Activated naive CD4-positive, alpha-beta T cell treated with anti-CD3 and anti-CD28 coated beads, Interleukin-2, amount 50 U/mL, for 72 hours (primary cell): ENCODE data around the gene SOX14. TPM values are rescaled to one million over a fixed set of nuclear protein-coding genes. Genes with fewer than 3 reads are reported as not detected.

ENCODE experiments used
- ATAC-seq, 2 donors: fragments of 150-1000 bp; cut with Tn5 transposase; 2 replicates each; pipeline ENCODE4 v1.10.0; 2021; ENCODE audit warnings: mild to moderate bottlenecking in 2 of 2, moderate library complexity in 2 of 2
- DNase-seq, 2 donors: peaks; one replicate each; pipeline ENCODE4 v3.0.0; 2021 to 2022; ENCODE audit warnings: low spot score in 2 of 2
- H3K27ac Mint-ChIP-seq, 2 donors: one replicate each; pipeline ENCODE4 v1.8.0; 2022; ENCODE audit warnings: mild to moderate bottlenecking in 2 of 2, mixed read lengths in 2 of 2
- H3K36me3 Mint-ChIP-seq, 2 donors: one replicate each; pipeline ENCODE4 v1.8.0; 2022; ENCODE audit warnings: mixed read lengths in 2 of 2
- H3K9me3 Mint-ChIP-seq, 2 donors: one replicate each; pipeline ENCODE4 v1.8.0; 2022; ENCODE audit warnings: mixed read lengths in 2 of 2
- total RNA-seq, 2 donors: library from RNA; stranded (reverse); gene quantifications; one replicate each; pipeline ENCODE4 v1.2.3, GENCODE V29; 2022

The SOX14 gene
- total RNA-seq, 2 donors from 2014 or later: not detected

DNA sequence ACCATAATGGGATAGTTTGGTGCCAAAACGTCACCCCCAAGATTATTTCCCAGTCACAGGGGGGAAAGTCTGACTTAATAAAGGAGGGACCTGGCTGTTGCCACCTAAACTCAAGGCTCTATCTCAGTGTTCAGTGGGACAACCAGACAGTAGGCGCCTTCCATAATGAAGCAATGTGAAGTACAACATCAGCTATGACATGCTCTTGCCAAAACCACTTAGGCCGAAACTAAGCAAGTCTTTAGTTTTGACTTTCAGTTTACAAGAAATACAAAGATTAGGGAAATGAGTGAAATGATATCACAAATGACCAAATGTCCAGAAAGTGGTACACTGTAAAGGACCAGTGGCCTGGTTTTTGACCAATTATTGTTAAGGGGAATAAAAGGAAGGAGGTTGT lies 32.9 kb downstream of the SOX14 start:
- ATAC-seq: no peak
- Mint-ChIP-seq H3K36me3 (no peaks in the 10 kb centered on the region), H3K27ac (no peak overlapping the region), H3K9me3 (peaks cover 0 to 11% of the 10 kb centered on the region in 2 donors)
- DNase-seq: no peak

DNA sequence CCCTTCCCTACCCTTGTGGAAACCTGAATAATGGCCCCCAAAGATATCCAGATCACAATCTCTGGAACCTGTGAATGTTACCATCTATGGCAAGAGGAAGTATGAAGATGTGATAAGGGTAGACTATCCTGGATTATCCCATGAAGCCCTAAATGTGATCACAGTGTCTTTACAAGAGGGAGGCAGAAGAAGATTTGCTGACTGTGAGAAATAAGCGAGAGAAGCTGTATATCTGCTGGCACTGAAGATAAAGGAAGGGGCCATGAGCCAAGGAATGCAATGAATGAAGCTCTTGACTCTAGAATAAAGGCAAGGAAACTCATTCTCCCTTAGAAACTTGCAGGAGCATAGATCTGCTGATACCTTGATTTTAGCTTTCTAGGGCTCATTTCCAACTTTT lies 39.1 kb downstream of the SOX14 start:
- no peak for ATAC-seq
- H3K9me3 Mint-ChIP-seq: peaks cover 0 to 16% of the 10 kb centered on the region in 2 donors
- DNase-seq: no peak
- H3K27ac Mint-ChIP-seq: no peak overlapping the region
- H3K36me3 Mint-ChIP-seq: no peaks in the 10 kb centered on the region

DNA sequence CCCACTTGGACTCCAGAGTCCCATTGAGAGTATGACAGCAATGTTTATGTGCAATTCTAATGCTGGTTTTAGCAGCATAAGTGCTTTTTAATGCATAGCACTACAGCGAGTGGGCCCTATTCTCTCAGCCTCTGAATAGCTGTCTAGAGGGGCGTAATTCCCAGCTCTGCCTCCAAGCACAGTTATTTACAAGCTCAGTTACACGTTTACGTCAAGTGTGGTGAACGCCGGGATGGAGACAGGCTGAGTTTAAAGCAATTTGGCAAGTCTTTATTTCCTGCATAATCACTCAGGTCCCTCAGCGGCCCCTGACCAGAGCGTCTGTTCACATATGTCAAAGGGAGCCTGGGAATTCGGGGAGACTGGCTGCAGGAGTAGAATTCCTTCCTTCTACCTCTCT lies 43.9 kb downstream of the SOX14 start:
- Mint-ChIP-seq H3K27ac (no peak overlapping the region), H3K36me3 (no peaks in the 10 kb centered on the region), H3K9me3 (peaks cover 0 to 12% of the 10 kb centered on the region in 2 donors)
- no peak for DNase-seq
- ATAC-seq: no peak

DNA sequence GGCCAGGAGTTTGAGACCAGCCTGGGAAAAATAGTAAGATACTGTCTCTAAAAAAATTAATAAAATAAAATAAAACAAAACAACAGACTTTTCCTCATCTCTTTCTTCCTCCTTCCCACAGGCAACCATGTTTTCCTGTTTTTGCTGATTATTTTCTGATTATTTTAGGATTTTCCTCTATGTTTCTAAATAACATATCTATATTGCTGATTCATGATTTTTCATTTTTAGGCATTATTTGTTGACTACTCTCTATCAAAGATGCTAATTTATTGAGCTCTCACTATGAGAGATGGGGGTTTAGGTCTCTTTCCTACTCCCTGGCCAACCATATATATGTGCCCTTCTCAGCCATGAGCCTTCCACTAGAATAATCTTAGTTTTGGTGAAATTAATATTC lies 45.4 kb downstream of the SOX14 start:
- DNase-seq (no peak), ATAC-seq (no peak)
- no peak overlapping the region for H3K27ac Mint-ChIP-seq
- peaks cover 0 to 7% of the 10 kb centered on the region in 2 donors for H3K9me3 Mint-ChIP-seq
- no peaks in the 10 kb centered on the region for H3K36me3 Mint-ChIP-seq

DNA sequence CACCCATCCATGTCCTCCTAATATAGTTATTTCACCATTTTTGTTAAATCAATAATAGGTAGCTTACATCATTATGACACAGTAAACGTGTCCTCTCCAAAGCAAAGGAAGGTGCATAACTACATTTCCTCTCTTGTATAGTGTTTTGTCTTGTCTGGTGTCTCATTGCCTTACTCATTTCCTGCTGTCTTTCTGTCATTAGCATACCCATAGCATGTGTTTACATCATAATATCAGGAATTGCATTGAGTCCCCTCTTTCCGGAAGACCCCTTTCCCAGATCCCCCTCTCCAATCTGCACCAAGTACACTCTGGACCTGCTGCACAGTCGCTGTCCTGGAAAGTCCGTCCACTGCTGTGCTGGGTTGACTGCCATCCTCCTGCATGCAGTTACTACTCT lies 47.9 kb downstream of the SOX14 start:
- no peaks in the 10 kb centered on the region for H3K36me3 Mint-ChIP-seq
- no peak for DNase-seq
- no peak for ATAC-seq
- peaks cover 0 to 7% of the 10 kb centered on the region in 2 donors for H3K9me3 Mint-ChIP-seq
- no peak overlapping the region for H3K27ac Mint-ChIP-seq

DNA sequence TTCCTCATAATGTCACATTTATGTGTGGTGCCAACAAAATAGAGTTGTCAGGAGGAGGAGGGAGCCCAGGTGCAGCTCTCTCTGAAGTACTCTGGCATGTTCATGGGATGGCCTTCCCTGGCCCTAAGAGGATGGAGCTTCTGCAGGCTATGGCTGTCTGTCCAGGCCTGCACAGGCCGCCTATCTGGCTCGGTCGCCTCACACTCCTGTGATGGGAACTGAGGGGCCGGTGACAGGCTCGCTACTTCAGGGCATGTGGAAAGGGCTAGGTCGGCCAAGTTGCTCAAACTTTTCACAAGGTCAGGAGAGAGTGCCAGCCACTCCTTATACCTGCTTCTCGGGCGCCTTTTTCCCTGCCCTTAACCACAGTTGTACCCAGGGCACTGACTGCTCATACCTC lies 51.1 kb downstream of the SOX14 start:
- Mint-ChIP-seq H3K36me3 (no peaks in the 10 kb centered on the region), H3K27ac (no peak overlapping the region), H3K9me3 (peaks cover 0 to under 1% of the 10 kb centered on the region in 2 donors)
- DNase-seq: no peak
- no peak for ATAC-seq

Other genes starting within 250 kb of the SOX14 start
- not detected for gene CLDN18, start 245.8 kb downstream of the SOX14 start, total RNA-seq